Common myeloid progenitor, CD34-positive (primary cell): ENCODE data around the gene SMARCE1.

Experiments
- CTCF ChIA-PET: fragments of 350-600 bp; sonication (Branson Sonifier 250); formaldehyde crosslinking; loops from one replicate; lab custom pipeline; 2021; ENCODE audit warnings: antibody characterized with exemption; lab: Charles Lee
- POLR2A ChIA-PET: fragments of 350-600 bp; sonication (Branson Sonifier 250); formaldehyde crosslinking; loops from one replicate; lab custom pipeline; 2021; ENCODE audit warnings: antibody characterized with exemption; lab: Charles Lee
- DNase-seq, 3 donors: peaks; one replicate each; pipeline versions ENCODE4 v3.0.0 to v3.0.0-alpha.2; 2013
- H3K27ac ChIP-seq, 2 experiments: 1 replicate in 1 of 2; 2 replicates in 1 of 2; pipeline ENCODE4 v1.7.0; 2013; ENCODE audit warnings: inconsistent platforms in 2 of 2, low read length in 2 of 2, mild to moderate bottlenecking in 2 of 2, low read depth in 1 of 2, moderate library complexity in 1 of 2; ENCODE audit not compliant: severe bottlenecking in 2 of 2, insufficient read depth in 1 of 2, poor library complexity in 1 of 2
- H3K27me3 ChIP-seq, 5 experiments: replicated peaks in 2 of 5; 1 replicate in 3 of 5; 2 replicates in 2 of 5; pipeline versions ENCODE4 v1.6.1 to v1.7.0; 2013; ENCODE audit warnings: low read length in 4 of 5, mild to moderate bottlenecking in 2 of 5, moderate library complexity in 2 of 5, inconsistent platforms in 1 of 5; ENCODE audit not compliant: insufficient read depth in 5 of 5, control insufficient read depth in 4 of 5
- H3K36me3 ChIP-seq, 4 experiments: 1 replicate in 2 of 4; 2 replicates in 2 of 4; pipeline versions ENCODE4 v1.6.1 to v1.7.0; 2013; ENCODE audit warnings: low read length in 3 of 4, control low read depth in 1 of 4, mild to moderate bottlenecking in 1 of 4; ENCODE audit not compliant: control insufficient read depth in 4 of 4, insufficient read depth in 4 of 4
- H3K4me1 ChIP-seq, 4 experiments: 1 replicate in 3 of 4; 2 replicates in 1 of 4; pipeline versions ENCODE4 v1.6.1 to v1.7.1; 2013; ENCODE audit warnings: low read length in 3 of 4, mild to moderate bottlenecking in 3 of 4, control low read depth in 1 of 4, inconsistent platforms in 1 of 4, moderate library complexity in 1 of 4; ENCODE audit not compliant: control insufficient read depth in 4 of 4, insufficient read depth in 4 of 4; ENCODE audit errors: control extremely low read depth in 1 of 4
- H3K4me3 ChIP-seq, 7 experiments: 1 replicate in 4 of 7; 2 replicates in 3 of 7; pipeline versions ENCODE4 v1.5.1 to v1.7.0; 2013; ENCODE audit warnings: mild to moderate bottlenecking in 7 of 7, low read length in 6 of 7, moderate library complexity in 6 of 7, inconsistent platforms in 2 of 7, low read depth in 2 of 7, control low read depth in 1 of 7; ENCODE audit not compliant: insufficient read depth in 4 of 7, control insufficient read depth in 1 of 7; ENCODE audit errors: extremely low read depth in 1 of 7
- H3K9me3 ChIP-seq, 5 experiments: 1 replicate in 4 of 5; 2 replicates in 1 of 5; pipeline versions ENCODE4 v1.6.1 to v1.7.1; 2013; ENCODE audit warnings: low read length in 4 of 5, mild to moderate bottlenecking in 2 of 5, inconsistent platforms in 1 of 5, low read depth in 1 of 5, moderate library complexity in 1 of 5; ENCODE audit not compliant: control insufficient read depth in 4 of 5, insufficient read depth in 2 of 5; ENCODE audit errors: control extremely low read depth in 1 of 5
- WGBS: methylation state at CpG from one replicate; pipeline ENCODE4 v1.1.5; 2013; ENCODE audit not compliant: insufficient coverage; 5-methylcytosine and 5-hydroxymethylcytosine counted together

SMARCE1 gene

DNA sequence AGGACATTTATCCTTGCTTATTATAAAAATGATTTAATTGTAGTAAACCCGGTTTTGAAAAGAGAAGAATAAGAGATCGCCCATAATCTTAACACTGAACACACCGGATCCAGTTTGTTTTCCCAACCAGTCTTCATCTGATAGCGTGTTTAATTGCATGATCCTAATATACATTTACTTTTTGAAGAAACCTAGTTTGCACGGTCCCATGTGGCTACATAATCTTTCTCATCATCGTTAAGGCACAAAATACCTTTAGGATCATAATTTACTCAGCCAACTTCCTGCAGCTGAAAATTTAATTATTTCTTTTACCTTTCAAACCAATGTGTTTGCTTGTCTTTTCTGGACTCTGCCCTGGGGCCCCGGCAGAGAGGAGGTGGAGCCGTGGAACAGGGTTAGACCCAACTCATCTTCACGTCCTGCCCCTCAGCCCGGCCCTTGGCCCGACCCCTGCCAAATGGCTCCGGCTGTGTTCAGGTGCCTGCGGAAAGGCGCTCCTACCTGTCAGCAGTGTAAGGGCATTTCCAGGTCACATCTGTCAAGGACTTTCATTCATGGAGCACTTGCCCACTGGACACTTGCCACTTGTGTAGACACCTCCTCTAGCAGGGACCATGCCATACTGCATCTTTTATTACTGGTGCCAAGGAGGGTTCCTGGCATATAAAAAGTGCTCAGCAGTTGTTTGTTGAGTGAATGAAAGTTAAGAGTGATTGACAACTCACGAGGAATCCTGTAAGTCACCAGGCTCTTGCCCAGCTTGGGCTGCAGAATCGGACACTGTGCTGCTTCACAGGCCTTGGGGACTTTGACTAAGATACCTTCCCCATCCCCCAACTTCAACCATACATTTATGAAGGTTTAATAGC lies 28.6 kb downstream of the SMARCE1 start:
- no peak for DNase-seq
- Histone ChIP-seq H3K27me3 (peaks cover 0 to 9% (median 2%) of the 10 kb centered on the region in 5 experiments), H3K4me3 (no peak overlapping the region), H3K27ac (no peak overlapping the region), H3K36me3 (no peaks in the 10 kb centered on the region), H3K4me1 (peaks cover 12 to 33% (median 20%) of the 10 kb centered on the region in 4 experiments), H3K9me3 (no peaks in the 10 kb centered on the region)
- ChIA-PET POLR2A (no interaction called here), CTCF (interaction anchor here (0.7 to 5.7 kb wide), 10 partner anchors 9 to 77 kb away, joined by 3 to 42 read pairs (median 5); partner anchors contain the start of gene CCR7)
- WGBS, result 96% methylated on average over 11 of the region's 16 CpGs

GRCh38 chr17:40617678-40618240 lies 29.9 kb downstream of the SMARCE1 start:
- POLR2A ChIA-PET, result no interaction called here
- peaks cover 3 to 27% (median 15%) of the 10 kb centered on the region in 4 experiments for H3K4me1 ChIP-seq
- 97% methylated on average over 6 of the region's 11 CpGs for WGBS
- CTCF ChIA-PET, result interaction anchor here (0.9 to 5.7 kb wide), 3 partner anchors 14 to 56 kb away, joined by 3 to 42 read pairs (median 3); no protein-coding TSS in a partner anchor
- H3K4me3 ChIP-seq, result no peak overlapping the region
- no peaks in the 10 kb centered on the region for H3K36me3 ChIP-seq
- no peaks in the 10 kb centered on the region for H3K9me3 ChIP-seq
- DNase-seq, result no peak
- H3K27me3 ChIP-seq, result peaks cover 0 to 9% (median 0%) of the 10 kb centered on the region in 5 experiments
- no peak overlapping the region for H3K27ac ChIP-seq

DNA sequence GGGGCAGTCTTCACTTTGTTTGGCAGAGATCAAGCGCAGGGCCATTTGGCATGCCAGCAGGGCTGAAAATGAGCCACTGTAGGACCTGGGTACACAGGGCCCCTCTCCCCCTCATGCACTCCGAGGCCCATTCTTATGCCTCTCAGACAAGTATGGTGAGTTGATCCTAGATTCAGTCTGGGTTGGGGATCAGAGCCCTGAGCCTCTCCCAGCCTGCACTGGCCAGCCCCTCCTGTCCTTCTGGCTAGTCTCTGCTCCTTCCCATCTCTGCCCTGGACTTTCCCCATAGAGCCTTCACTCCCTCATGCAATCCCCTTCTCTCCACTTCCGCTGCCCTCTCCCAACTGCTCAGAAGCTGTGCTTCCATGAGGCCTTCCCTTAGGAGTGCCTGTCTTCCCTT lies 31.0 kb downstream of the SMARCE1 start:
- Histone ChIP-seq H3K36me3 (no peaks in the 10 kb centered on the region), H3K4me1 (peaks cover 0 to 15% (median 9%) of the 10 kb centered on the region in 4 experiments), H3K27ac (no peak overlapping the region), H3K9me3 (no peaks in the 10 kb centered on the region), H3K4me3 (no peak overlapping the region), H3K27me3 (peaks cover 0 to 9% (median 0%) of the 10 kb centered on the region in 5 experiments)
- no peak for DNase-seq
- CTCF ChIA-PET, result interaction anchor here (0.5 to 5.7 kb wide), 3 partner anchors 12 to 149 kb away, joined by 3 to 42 read pairs (median 19); no protein-coding TSS in a partner anchor
- 100% methylated on average over 2 of the region's 3 CpGs for WGBS
- POLR2A ChIA-PET, result no interaction called here

GRCh38 chr17:40615841-40616476 lies 31.7 kb downstream of the SMARCE1 start:
- H3K4me3 ChIP-seq, result no peak overlapping the region
- WGBS, result 94% methylated on average over 7 of the region's 10 CpGs
- CTCF ChIA-PET, result interaction anchor here (0.7 to 5.7 kb wide), 5 partner anchors 9 to 54 kb away, joined by 3 to 42 read pairs (median 5); no protein-coding TSS in a partner anchor
- H3K9me3 ChIP-seq, result no peaks in the 10 kb centered on the region
- H3K27me3 ChIP-seq, result peaks cover 0 to 8% (median 0%) of the 10 kb centered on the region in 5 experiments
- no peaks in the 10 kb centered on the region for H3K36me3 ChIP-seq
- H3K4me1 ChIP-seq, result peaks cover 0 to 15% (median 9%) of the 10 kb centered on the region in 4 experiments
- POLR2A ChIA-PET, result interaction anchor here (0.9 kb wide), 1 partner anchor 49 kb away, joined by 3 read pairs; the partner anchor contains the start of gene KRT222
- H3K27ac ChIP-seq, result no peak overlapping the region
- no peak for DNase-seq

DNA sequence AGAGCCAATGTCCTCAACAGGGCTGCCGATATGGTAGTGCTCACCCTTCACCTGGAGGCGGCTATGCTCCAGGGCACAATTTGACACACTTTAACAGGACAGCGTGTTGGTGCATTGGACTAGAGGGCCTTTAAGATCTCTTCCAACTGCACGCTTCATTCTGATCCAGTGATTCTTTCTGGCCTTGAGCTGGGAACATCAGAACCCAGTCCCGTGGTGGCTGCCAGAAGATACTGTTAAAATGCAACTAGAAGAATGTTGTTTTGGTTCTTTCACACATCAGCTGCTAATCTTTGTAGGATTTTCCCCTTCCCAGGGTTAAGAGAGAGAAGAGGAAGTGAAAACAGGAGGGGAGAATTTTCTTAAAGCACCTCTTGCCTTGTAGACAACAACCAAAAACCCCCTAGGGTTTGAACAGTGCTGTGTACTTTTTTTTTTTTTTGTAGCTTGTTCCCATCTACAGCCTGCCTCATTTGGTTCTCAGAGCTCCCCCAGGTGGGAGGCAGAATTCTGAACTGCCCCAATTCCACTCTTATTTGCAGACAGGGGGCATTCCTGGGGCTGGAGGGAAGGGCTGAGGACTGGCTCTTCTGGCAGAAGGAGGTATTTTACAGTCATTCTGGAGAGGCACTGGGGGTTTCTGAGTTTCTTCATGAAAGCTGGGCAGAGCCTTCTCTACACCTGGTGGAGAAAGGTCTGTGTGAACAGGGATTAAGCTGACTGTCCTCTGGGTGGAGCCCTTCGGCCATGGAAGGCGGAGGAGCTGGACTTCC lies 32.4 kb downstream of the SMARCE1 start:
- POLR2A ChIA-PET, result interaction anchor here (0.8 to 0.9 kb wide), 2 partner anchors 33 to 50 kb away, joined by 3 read pairs; partner anchors contain the start of gene KRT222

GRCh38 chr17:40614431-40615067 lies 33.1 kb downstream of the SMARCE1 start:
- Histone ChIP-seq H3K27ac (no peak overlapping the region), H3K4me3 (no peak overlapping the region), H3K27me3 (peaks cover 0 to 6% (median 0%) of the 10 kb centered on the region in 5 experiments), H3K4me1 (peaks cover 0 to 11% (median 6%) of the 10 kb centered on the region in 4 experiments), H3K36me3 (no peaks in the 10 kb centered on the region), H3K9me3 (no peaks in the 10 kb centered on the region)
- CTCF ChIA-PET, result interaction anchor here (1.0 to 5.7 kb wide), 5 partner anchors 10 to 60 kb away, joined by 3 to 42 read pairs (median 5); no protein-coding TSS in a partner anchor
- 93% methylated on average over 11 of the region's 13 CpGs for WGBS
- no peak for DNase-seq
- POLR2A ChIA-PET, result interaction anchor here (0.8 kb wide), 1 partner anchor 33 kb away, joined by 3 read pairs; no protein-coding TSS in a partner anchor

More for the DNA sequence above, 32.4 kb downstream of the SMARCE1 start:
- Histone ChIP-seq H3K9me3 (no peaks in the 10 kb centered on the region), H3K4me3 (no peak overlapping the region), H3K27me3 (peaks cover 0 to 6% (median 0%) of the 10 kb centered on the region in 5 experiments), H3K27ac (no peak overlapping the region), H3K36me3 (no peaks in the 10 kb centered on the region), H3K4me1 (peaks cover 0 to 15% (median 9%) of the 10 kb centered on the region in 4 experiments)
- peak; percentile 29 to 39 (median 35) for DNase-seq
- CTCF ChIA-PET, result interaction anchor here (0.7 to 5.7 kb wide), 5 partner anchors 10 to 54 kb away, joined by 3 to 42 read pairs (median 5); no protein-coding TSS in a partner anchor
- 92% methylated on average over 6 of the region's 7 CpGs for WGBS
